ENCODE measurements around the gene RELL1.

The RELL1 gene

DNA sequence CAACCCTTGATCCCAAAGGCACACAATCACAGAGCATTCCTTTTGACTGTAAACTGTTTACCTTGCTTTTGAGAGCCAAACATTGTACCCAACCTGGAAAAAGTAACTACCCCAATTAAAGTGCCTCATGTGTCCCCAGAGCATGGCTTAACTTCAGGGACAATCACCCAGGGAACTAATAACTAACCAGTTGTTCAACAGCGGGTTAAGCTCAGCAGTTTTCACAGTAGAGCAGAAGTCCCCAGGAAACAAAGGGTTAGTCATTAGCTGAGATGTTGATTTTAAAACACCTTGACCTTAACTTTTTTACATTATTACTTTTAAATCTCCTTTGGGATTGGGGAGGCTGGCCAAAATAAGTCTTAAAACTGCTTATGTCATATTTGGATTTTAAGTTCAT, 94.8 kb downstream of the RELL1 start:
- DNase-seq: no peak

DNA sequence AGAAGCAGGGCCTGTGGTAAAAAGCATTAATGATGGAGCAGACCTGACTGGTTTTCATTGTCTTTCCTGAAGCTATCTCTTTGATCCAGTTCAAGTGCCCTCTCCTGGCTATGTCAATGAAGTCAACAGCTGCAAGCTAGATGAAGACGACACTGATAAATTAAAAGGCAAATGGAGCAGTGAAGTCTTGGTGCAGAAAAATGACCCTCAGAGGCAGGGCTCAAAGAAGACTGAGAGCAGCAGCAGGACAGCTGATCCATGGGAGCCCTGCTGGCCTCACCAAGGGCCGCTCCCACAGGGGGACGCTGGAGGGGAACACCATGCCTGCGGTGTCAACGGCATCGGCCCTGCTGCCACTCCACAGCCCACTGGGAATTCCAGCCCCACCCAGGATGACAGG, 96.2 kb downstream of the RELL1 start:
- DNase-seq: no peak

DNA sequence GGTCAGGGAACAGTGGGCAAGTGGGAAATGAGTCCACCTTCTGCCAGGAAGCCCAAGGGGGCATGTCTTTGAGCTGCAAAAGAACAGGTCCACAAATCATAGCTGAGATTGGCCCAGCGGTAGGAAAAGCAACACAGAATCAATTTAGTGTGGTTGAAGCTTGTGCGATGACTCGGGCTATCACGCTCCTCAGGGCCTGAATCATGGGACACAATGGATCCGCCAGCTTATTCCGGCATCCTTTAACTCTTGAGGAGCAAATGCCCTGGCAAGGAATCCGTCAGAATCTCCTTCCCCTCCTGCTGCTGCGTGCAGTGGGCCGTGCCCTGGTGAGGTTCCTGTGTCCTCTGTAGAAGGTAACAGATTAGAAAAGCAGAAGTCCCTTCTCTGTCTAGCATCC, 98.0 kb downstream of the RELL1 start:
- no peak for DNase-seq

DNA sequence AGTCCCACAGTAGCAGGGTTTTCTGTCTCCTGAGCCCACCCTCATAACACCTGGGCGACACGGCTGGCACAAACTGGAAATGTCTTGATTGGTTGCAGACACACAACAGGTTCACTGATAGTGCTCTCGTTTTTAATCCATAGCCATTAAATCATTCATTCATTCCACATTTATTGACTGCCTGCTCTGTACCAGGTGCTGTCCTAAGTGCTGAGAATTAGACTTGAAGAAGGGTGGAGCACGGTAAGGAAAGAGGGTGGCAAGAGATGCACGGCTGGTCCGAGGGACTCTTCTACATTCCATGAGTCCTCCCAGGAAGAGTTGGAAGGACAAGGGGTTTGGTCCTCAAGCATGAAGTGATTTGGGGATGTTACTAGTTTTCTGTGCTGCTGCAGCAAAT, 100.0 kb downstream of the RELL1 start:
- DNase-seq: no peak

DNA sequence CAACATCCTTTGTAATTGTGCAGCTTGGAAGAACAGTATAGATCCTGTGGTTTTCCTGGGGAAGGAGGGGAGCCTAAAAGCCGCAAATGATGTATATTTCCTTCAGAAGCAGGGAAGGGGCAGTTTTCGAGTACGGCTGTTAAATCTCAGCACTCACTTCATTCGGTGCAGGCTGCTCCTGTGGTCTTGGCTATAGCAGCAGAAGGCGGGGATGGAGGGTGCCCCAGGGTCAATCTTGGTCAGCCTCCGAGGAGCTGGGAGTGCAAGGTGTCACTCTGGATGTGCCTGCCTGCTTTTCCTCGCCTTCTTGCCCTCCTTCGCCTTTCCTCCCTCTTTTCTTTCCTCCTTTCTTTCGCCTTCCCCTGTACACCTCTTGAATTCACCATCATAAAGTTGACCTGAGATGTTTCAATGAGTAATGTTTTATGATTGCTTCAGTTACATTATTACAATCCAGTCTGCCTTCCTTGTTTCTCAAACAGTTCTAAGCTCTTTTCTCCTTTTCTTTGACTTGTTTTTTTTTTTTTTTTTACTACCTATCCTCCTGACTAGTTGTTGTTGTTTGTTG, 101.6 kb downstream of the RELL1 start:
- no peak for DNase-seq

DNA sequence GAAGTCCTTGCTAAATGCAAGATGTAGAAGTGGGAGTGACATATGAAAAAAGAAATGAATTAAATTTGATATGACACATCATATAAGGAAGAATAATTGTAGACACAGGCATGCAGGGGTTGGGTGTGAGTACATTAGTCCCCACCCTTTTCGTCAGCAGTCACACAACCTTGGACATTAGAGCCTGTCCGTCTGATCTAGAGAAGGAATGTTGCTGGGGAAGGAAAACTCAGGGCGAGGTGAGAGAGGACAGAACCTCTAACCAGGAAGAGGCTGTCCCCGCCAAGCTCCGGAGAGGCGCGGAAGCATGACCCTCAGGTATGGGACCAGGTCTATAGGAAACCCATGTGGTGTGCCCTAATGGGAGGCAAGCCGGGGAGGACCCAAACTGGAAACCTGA, 102.1 kb downstream of the RELL1 start:
- no peak for DNase-seq

DNA sequence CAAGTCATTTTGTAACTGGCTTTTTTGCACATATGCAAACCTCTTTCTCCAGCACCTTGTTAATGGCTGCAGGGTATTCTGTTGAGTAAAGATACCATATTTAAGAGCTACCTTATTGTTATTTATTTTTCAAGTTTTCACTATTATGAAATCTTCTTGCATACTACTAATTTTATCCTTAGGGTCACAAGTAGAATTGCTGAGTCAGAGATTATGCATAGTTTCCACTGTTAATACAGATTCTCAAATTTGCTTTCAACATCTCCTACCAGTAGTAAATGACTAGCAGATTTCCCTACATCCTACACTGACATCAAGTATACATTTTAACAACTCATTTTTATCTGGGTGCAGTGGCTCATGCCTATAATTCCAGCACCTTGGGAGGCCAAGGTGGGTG, 112.6 kb downstream of the RELL1 start:
- no peak for DNase-seq

DNA sequence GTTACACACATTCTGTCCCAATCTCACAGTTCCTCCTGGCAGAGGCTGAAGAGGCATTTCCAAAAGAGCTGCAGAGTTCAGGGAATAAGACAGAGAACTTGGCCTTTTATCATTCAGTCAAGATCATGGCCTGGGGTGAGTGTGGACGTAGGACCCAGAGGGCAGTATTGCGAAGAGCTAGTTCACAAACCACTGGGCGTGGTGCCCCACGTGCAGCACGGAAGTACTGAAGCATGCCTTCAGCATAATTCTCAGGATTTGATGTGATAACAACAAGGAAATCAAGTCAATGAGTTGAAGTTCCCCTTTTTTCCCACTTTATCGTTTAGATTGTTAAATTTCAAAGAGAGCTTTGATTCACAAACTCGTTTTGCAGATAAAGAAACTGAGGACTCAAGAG, 117.7 kb downstream of the RELL1 start:
- no peak for DNase-seq

DNA sequence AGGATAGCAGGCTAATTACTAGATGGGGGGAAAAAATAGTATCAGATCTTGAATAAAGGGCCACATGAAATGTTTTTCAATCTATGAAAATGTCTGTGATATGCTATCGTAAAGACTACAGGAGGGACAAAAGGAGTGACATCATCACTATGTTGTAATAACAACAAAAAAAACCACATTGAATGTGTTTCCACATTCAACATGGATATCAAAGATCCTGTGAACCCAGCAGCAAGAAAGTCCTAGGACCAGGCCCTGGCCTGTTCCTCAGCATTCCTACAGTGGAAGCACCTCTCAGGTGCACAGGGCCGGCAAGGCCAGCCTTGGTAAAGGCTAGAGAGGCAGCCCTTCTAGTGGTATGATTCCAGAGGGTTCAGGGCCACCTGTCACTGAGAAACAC, 118.3 kb downstream of the RELL1 start:
- DNase-seq: no peak

DNA sequence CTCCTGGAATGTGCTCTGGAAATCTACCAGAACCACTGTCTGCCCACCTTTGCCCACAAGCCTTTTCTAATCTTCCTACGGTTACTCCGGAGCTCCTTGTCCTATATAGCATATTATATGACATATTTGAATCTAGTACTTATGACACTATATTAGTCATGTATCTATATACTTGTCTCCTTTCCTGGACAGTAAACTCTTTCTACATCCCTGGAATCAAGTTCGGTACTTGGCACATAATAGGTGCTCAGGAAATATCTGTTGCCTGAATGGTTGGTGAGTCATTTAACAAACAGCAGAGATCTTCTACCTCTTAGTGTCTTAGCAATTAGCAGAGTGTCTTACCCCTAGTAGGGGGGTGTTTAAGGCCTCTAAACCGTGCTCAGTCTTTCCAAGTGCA, 123.6 kb downstream of the RELL1 start:
- DNase-seq: no peak

DNA sequence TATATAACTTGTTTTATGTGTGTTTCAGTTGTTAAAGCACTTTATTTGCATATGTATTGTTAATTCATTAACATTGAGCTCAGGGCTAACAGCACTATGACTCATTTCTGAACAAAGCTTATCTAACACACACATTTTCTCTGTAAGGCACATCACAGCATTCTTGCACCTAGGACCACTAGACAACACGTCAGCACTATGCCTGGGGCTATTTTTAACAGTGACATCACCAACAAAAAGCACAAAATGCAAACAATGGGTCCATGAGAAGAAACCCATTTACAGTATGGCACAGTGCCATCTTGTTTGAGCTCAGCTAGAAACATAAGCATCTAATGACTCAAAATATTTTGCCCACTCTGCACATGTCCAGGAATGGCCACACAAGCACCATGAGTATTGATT, 124.4 kb downstream of the RELL1 start:
- DNase-seq: no peak

DNA sequence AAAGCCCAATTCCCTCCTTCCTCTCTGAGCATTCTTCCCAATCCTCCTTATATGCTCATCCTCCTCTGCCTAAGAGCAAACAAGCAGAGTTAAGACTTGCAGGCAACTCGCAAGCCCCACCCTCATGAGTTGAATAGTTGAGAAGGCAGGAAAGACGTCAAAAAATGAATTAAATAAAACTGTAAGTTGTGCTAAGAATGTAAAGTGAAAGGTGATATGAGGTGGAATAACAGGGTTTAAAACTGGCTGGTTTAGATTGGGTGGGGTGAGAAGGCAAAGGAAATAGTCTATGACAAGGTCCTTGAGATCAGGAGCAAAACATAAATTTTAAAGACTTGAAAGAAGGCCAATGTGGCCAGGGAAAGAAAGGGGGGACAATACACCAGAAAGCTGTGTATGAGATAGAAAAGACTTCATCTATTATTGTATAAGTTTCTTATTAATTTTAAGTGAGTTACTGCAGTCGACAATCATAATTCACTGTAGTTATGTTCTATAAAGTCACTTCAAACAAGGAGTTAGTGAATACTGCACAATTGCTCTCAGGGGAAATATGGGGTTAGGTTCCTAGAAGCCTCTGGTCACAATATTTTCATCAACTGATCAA, 124.9 kb downstream of the RELL1 start:
- no peak for DNase-seq

Measured in NCI-H2171 treated with DMSO at 0.1 percent for 48 hours (cell line).